PC-3 (cell line): ENCODE results near the gene TMC6. TPM values are rescaled to one million over a fixed set of nuclear protein-coding genes. Genes with fewer than 3 reads are reported as not detected.

ENCODE experiments used
- ATAC-seq: fragments of 200-7000 bp; cut with Tn5 transposase; 2 replicates; pipeline ENCODE4 v1.9.1; 2020; ENCODE audit warnings: mild to moderate bottlenecking, moderate library complexity
- BruUV-seq: library from RNA; stranded (reverse); fragments of 400-500 nt; replicated peaks from 2 replicates; lab custom pipeline; 2021; lab: Mats Ljungman, UMichigan
- CTCF ChIA-PET: fragments of 300-600 bp; sonication (Branson Sonifier 250); formaldehyde crosslinking; loops from one replicate; lab custom pipeline; 2022; ENCODE audit warnings: antibody characterized with exemption; lab: Charles Lee
- POLR2A ChIA-PET: fragments of 300-600 bp; sonication (Branson Sonifier 250); formaldehyde crosslinking; loops from one replicate; lab custom pipeline; 2022; ENCODE audit warnings: antibody characterized with exemption; ENCODE audit not compliant: unreplicated experiment; lab: Charles Lee
- DNase-seq: peaks from one replicate; pipeline ENCODE4 v3.0.0-alpha.2; 2015
- H2AFZ ChIP-seq: fragments of 300-600 bp; sonication (generic); 2 replicates; pipeline ENCODE4 v1.6.0; 2016; ENCODE audit warnings: antibody characterized with exemption, low read length
- H3F3A ChIP-seq: fragments of 300-600 bp; sonication (generic); one replicate; pipeline ENCODE4 v1.6.0; 2017; ENCODE audit warnings: antibody characterized with exemption, low read length, control low read depth, mild to moderate bottlenecking; ENCODE audit not compliant: unreplicated experiment
- H3K27ac ChIP-seq: fragments of 300-600 bp; sonication (generic); 2 replicates; pipeline ENCODE4 v1.5.1; 2016; ENCODE audit warnings: mild to moderate bottlenecking, low read length
- H3K27me3 ChIP-seq: fragments of 300-600 bp; sonication (generic); 2 replicates; pipeline ENCODE4 v1.6.1; 2016; ENCODE audit warnings: low read length, mixed read lengths
- H3K36me3 ChIP-seq: fragments of 300-600 bp; sonication (generic); 2 replicates; pipeline ENCODE4 v1.6.1; 2016; ENCODE audit warnings: low read depth, mixed run types, low read length, mixed read lengths
- H3K4me1 ChIP-seq: fragments of 300-600 bp; sonication (generic); 2 replicates; pipeline ENCODE4 v1.5.1; 2016; ENCODE audit warnings: low read length; ENCODE audit not compliant: insufficient read depth
- H3K4me2 ChIP-seq: fragments of 300-600 bp; sonication (generic); 2 replicates; pipeline ENCODE4 v1.6.0; 2016; ENCODE audit warnings: low read length
- H3K4me3 ChIP-seq: fragments of 300-600 bp; sonication (generic); 2 replicates; pipeline ENCODE4 v1.5.1; 2016; ENCODE audit warnings: mild to moderate bottlenecking, low read length, mixed read lengths
- H3K79me2 ChIP-seq: fragments of 300-600 bp; sonication (generic); 2 replicates; pipeline ENCODE4 v1.6.1; 2017; ENCODE audit warnings: low read length, mixed read lengths
- H3K9ac ChIP-seq: fragments of 300-600 bp; sonication (generic); 2 replicates; pipeline ENCODE4 v1.6.0; 2016; ENCODE audit warnings: mild to moderate bottlenecking, low read length
- H3K9me2 ChIP-seq: fragments of 300-600 bp; sonication (generic); replicated peaks from 2 replicates; pipeline ENCODE4 v1.6.1; 2016; ENCODE audit warnings: mixed run types, low read length, mixed read lengths
- H3K9me3 ChIP-seq: fragments of 300-600 bp; sonication (generic); 2 replicates; pipeline ENCODE4 v1.6.1; 2016; ENCODE audit warnings: low read length, mixed read lengths
- H4K20me1 ChIP-seq: fragments of 300-600 bp; sonication (generic); 2 replicates; pipeline ENCODE4 v1.6.1; 2016; ENCODE audit warnings: low read length, mixed read lengths
- EZH2 ChIP-seq: fragments of 300-600 bp; sonication (generic); IDR thresholded peaks from one replicate; pipeline ENCODE4 v1.6.1; 2017; ENCODE audit warnings: antibody characterized with exemption, mild to moderate bottlenecking, low read length; ENCODE audit not compliant: unreplicated experiment
- EZH2phosphoT487 ChIP-seq: fragments of 300-600 bp; sonication (generic); IDR thresholded peaks from 2 replicates; pipeline ENCODE4 v1.6.1; 2018; ENCODE audit warnings: mild to moderate bottlenecking, antibody characterized with exemption, low read length, borderline replicate concordance
- intact Hi-C: fragments of 100-400 bp; cut with micrococcal nuclease; formaldehyde crosslinking; loops from 2 replicates; pipeline ENCODE4 v1.9.0; 2023
- total RNA-seq: library from RNA; depleted of rRNA; stranded (reverse); fragments of >200 nt; gene quantifications from 2 replicates; pipeline ENCODE4 v1.2.3, GENCODE V29; 2014
- TF ChIP-seq, protein P1 (sequence below): fragments of 300-600 bp; sonication (generic); conservative IDR thresholded peaks from 2 replicates; pipeline ENCODE4 v1.5.1; 2017; ENCODE audit warnings: antibody characterized with exemption, low read depth, mild to moderate bottlenecking, low read length

Gene TMC6
- total RNA-seq, 1 experiment from 2014 or later, result 97.3 TPM

DNA sequence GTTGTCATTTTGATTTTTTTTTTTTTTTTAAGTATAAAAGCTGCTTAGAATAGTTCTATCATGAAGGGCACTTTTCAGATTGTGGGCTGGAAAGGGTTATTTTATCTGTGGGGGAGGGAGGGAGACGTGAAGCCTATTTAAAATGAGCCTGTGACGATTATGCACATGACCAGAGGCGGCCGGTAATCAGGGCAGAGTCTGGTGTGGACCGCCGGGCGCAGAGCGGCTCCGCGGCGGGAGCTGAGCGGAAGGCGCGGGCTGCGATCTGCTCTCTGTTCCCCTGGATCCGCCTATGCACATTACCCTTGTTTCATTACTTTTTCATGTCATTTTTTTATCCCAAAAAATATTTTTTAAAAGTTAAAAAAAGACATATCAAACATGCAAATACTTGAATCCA is 23.5 kb downstream of the TMC6 start:
- H3K27me3 ChIP-seq, result no peaks in the 10 kb centered on the region
- no TSS peak for BruUV-seq
- ChIA-PET CTCF (no interaction called here), POLR2A (interaction anchor here (0.6 kb wide), 2 partner anchors 82 to 1930 kb away, joined by 5 to 15 read pairs; partner anchors contain the start of genes AFMID and TK1)
- TF ChIP-seq EZH2 (no peak), EZH2phosphoT487 (no peak)
- TF ChIP-seq, protein P1, sequence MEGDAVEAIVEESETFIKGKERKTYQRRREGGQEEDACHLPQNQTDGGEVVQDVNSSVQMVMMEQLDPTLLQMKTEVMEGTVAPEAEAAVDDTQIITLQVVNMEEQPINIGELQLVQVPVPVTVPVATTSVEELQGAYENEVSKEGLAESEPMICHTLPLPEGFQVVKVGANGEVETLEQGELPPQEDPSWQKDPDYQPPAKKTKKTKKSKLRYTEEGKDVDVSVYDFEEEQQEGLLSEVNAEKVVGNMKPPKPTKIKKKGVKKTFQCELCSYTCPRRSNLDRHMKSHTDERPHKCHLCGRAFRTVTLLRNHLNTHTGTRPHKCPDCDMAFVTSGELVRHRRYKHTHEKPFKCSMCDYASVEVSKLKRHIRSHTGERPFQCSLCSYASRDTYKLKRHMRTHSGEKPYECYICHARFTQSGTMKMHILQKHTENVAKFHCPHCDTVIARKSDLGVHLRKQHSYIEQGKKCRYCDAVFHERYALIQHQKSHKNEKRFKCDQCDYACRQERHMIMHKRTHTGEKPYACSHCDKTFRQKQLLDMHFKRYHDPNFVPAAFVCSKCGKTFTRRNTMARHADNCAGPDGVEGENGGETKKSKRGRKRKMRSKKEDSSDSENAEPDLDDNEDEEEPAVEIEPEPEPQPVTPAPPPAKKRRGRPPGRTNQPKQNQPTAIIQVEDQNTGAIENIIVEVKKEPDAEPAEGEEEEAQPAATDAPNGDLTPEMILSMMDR, result no peak
- H3K4me1 ChIP-seq, result peaks cover 13% of the 10 kb centered on the region
- no peak overlapping the region for H3K27ac ChIP-seq
- H3K9ac ChIP-seq, result no peak overlapping the region
- H2AFZ ChIP-seq, result no peak overlapping the region
- peaks cover 7% of the 10 kb centered on the region; the same call in 1 of the 2 replicates for H3K36me3 ChIP-seq
- no peak for ATAC-seq
- H3K4me2 ChIP-seq, result no peak overlapping the region
- no peaks in the 10 kb centered on the region for H3K9me3 ChIP-seq
- no peaks in the 10 kb centered on the region for H3F3A ChIP-seq
- no peak for DNase-seq
- H3K79me2 ChIP-seq, result no peaks in the 10 kb centered on the region
- intact Hi-C loops, result no loop called here
- H3K9me2 ChIP-seq, result no peaks in the 10 kb centered on the region
- no peaks in the 10 kb centered on the region for H4K20me1 ChIP-seq
- no peak overlapping the region for H3K4me3 ChIP-seq

DNA sequence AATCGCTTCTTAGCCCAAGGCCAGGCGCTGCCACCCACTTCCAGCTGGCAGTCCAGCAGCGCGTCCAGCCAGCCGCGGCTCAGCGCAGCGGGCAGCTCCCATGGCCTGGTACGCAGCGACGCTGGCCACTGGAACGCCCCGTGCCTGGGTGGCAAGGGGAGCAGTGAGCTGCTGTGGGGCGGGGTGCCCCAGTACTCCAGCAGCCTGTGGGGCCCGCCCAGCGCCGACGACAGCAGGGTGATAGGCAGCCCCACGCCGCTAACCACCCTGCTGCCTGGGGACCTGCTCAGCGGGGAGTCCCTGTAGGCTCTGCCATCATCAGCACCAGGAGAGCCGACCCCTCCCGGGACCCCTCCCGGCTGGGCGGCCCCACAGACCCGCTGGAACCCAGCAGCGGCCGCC is 24.0 kb downstream of the TMC6 start:
- Histone ChIP-seq H3K36me3 (peaks cover 8% of the 10 kb centered on the region; the same call in 1 of the 2 replicates), H3K9ac (no peak overlapping the region), H3K79me2 (no peaks in the 10 kb centered on the region), H3K4me3 (no peak overlapping the region), H3K27ac (no peak overlapping the region), H3K9me2 (no peaks in the 10 kb centered on the region), H3K27me3 (no peaks in the 10 kb centered on the region), H3K4me2 (no peak overlapping the region), H3K9me3 (no peaks in the 10 kb centered on the region), H3F3A (no peaks in the 10 kb centered on the region), H3K4me1 (peaks cover 13% of the 10 kb centered on the region), H4K20me1 (no peaks in the 10 kb centered on the region), H2AFZ (no peak overlapping the region)
- DNase-seq (no peak), ATAC-seq (no peak)
- intact Hi-C loops, result no loop called here
- BruUV-seq, result no TSS peak
- ChIA-PET CTCF (no interaction called here), POLR2A (no interaction called here)
- TF ChIP-seq EZH2phosphoT487 (no peak), EZH2 (no peak)
- TF ChIP-seq, protein P1, result no peak

DNA sequence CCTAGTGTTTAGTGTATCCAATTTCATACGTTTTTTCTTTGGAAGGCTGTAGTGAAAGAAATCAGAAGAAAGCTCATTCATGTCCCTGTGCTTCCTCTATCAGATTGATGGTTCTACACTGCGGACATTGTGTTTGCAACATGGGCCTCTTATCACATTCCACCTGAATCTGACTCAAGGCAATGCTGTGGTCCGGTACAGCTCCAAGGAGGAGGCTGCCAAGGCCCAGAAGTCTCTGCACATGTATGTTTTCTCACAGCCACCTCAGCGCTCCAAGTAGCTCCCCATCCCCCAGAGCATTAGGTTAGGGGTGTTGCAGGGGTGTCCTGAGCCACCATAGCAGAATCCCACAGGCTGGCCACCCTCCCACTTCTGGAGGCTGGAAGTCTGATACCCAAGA is 25.2 kb downstream of the TMC6 start:
- H4K20me1 ChIP-seq, result no peaks in the 10 kb centered on the region
- H3K27ac ChIP-seq, result no peak overlapping the region
- H3F3A ChIP-seq, result no peaks in the 10 kb centered on the region
- ChIA-PET POLR2A (no interaction called here), CTCF (interaction anchor here (0.5 kb wide), 1 partner anchor 62 kb away, joined by 4 read pairs; no protein-coding TSS in a partner anchor)
- no peaks in the 10 kb centered on the region for H3K79me2 ChIP-seq
- H3K4me3 ChIP-seq, result no peak overlapping the region
- TF ChIP-seq, protein P1, result no peak
- no peak for TF ChIP-seq EZH2phosphoT487
- no peak for TF ChIP-seq EZH2
- H3K36me3 ChIP-seq, result peaks cover 8% of the 10 kb centered on the region; the same call in 1 of the 2 replicates
- no peak for ATAC-seq
- no peak for DNase-seq
- H3K9me3 ChIP-seq, result no peaks in the 10 kb centered on the region
- H3K27me3 ChIP-seq, result no peaks in the 10 kb centered on the region
- no peak overlapping the region for H3K9ac ChIP-seq
- no peak overlapping the region for H3K4me2 ChIP-seq
- BruUV-seq, result no TSS peak
- H3K9me2 ChIP-seq, result no peaks in the 10 kb centered on the region
- intact Hi-C loops, result no loop called here
- peaks cover 13% of the 10 kb centered on the region for H3K4me1 ChIP-seq
- no peak overlapping the region for H2AFZ ChIP-seq
